Measurements from ENCODE around the gene PPM1H.
"Not testable (repeated sequence)": the region's sequence is repeated elsewhere in the genome, so short reads cannot be mapped to it uniquely, and the experiment has no call there.

Gene PPM1H

GRCh38 chr12:62730649-62731048, 204.3 kb downstream of the PPM1H start:
- DNase-seq: no peak

- DNase-seq: not testable (repeated sequence)
Observed at GRCh38 chr12:62729579-62730544, 205.1 kb downstream of the PPM1H start.

GRCh38 chr12:62728741-62729140, 206.2 kb downstream of the PPM1H start:
- peak; percentile 44 to 83 (median 48) for DNase-seq

GRCh38 chr12:62726471-62726980, 208.4 kb downstream of the PPM1H start:
- DNase-seq: peak in 1 of 4 experiments; percentile 7

- peak in 1 of 4 experiments; percentile 18 for DNase-seq
Observed at GRCh38 chr12:62725781-62726180, 209.2 kb downstream of the PPM1H start.

- DNase-seq: peak; percentile 21 to 58 (median 34)
Observed at GRCh38 chr12:62724947-62725451, 210.0 kb downstream of the PPM1H start.

- DNase-seq: no peak
Observed at GRCh38 chr12:62724285-62724684, 210.7 kb downstream of the PPM1H start.

- DNase-seq: no peak
Observed at GRCh38 chr12:62722971-62723680, 211.8 kb downstream of the PPM1H start.

GRCh38 chr12:62720661-62721330, 214.2 kb downstream of the PPM1H start:
- no peak for DNase-seq

- no peak for DNase-seq
Observed at GRCh38 chr12:62720025-62720424, 214.9 kb downstream of the PPM1H start.

- no peak for DNase-seq
Observed at GRCh38 chr12:62718762-62719426, 216.1 kb downstream of the PPM1H start.

- DNase-seq: no peak
Observed at GRCh38 chr12:62717643-62718042, 217.3 kb downstream of the PPM1H start.

GRCh38 chr12:62716866-62717525, 218.0 kb downstream of the PPM1H start:
- DNase-seq: no peak

- DNase-seq: no peak
Observed at GRCh38 chr12:62716037-62716436, 218.9 kb downstream of the PPM1H start.

- peak in 1 of 4 experiments; percentile 23 for DNase-seq
Observed at GRCh38 chr12:62714774-62715721, 219.9 kb downstream of the PPM1H start.

- DNase-seq: no peak
Observed at GRCh38 chr12:62714181-62714773, 220.7 kb downstream of the PPM1H start.

GRCh38 chr12:62713723-62714122, 221.2 kb downstream of the PPM1H start:
- no peak for DNase-seq

GRCh38 chr12:62712681-62713573, 222.0 kb downstream of the PPM1H start:
- no peak for DNase-seq
